A673 (cell line): ENCODE data around the gene WTAP. TPM values are rescaled to one million over a fixed set of nuclear protein-coding genes. Genes with fewer than 3 reads are reported as not detected.
"Not testable (repeated sequence)": the region's sequence is repeated elsewhere in the genome, so short reads cannot be mapped to it uniquely, and the experiment has no call there.

Experiments used
- BruUV-seq: library from RNA; stranded (reverse); fragments of 400-500 nt; replicated peaks from 2 replicates; lab custom pipeline; 2021; lab: Mats Ljungman, UMichigan
- CTCF ChIA-PET: fragments of 300-600 bp; sonication (Branson Sonifier 250); formaldehyde crosslinking; loops from one replicate; lab custom pipeline; 2022; ENCODE audit warnings: antibody characterized with exemption; lab: Charles Lee
- POLR2A ChIA-PET: fragments of 300-600 bp; sonication (Branson Sonifier 250); formaldehyde crosslinking; loops from one replicate; lab custom pipeline; 2022; ENCODE audit warnings: antibody characterized with exemption; ENCODE audit not compliant: low non-redundant PET; lab: Charles Lee
- DNase-seq: peaks from one replicate; pipeline ENCODE4 v3.0.0-alpha.2; 2015; ENCODE audit warnings: low spot score
- H3K27ac ChIP-seq: fragments of 200-600 bp; sonication (generic); 2 replicates; pipeline ENCODE4 v1.5.1; 2016; ENCODE audit warnings: mixed run types, low read depth, mild to moderate bottlenecking, mixed read lengths, antibody characterized with exemption, low read length; ENCODE audit not compliant: poor library complexity, severe bottlenecking
- H3K27me3 ChIP-seq: fragments of 200-600 bp; sonication (generic); replicated peaks from 2 replicates; pipeline ENCODE4 v1.6.1; 2017; ENCODE audit warnings: mixed run types, low read depth, mild to moderate bottlenecking, mixed read lengths, antibody characterized with exemption, low read length; ENCODE audit not compliant: insufficient read depth, poor library complexity
- H3K36me3 ChIP-seq: fragments of 200-600 bp; sonication (generic); 2 replicates; pipeline ENCODE4 v1.6.1; 2016; ENCODE audit warnings: mixed run types, mild to moderate bottlenecking, mixed read lengths, antibody characterized with exemption, low read length; ENCODE audit not compliant: insufficient read depth, poor library complexity, severe bottlenecking
- H3K4me1 ChIP-seq: fragments of 200-600 bp; sonication (generic); 2 replicates; pipeline ENCODE4 v1.6.1; 2017; ENCODE audit warnings: mixed run types, mild to moderate bottlenecking, mixed read lengths, antibody characterized with exemption, low read length; ENCODE audit not compliant: insufficient read depth, poor library complexity, severe bottlenecking
- H3K4me3 ChIP-seq: fragments of 200-600 bp; sonication (generic); 2 replicates; pipeline ENCODE4 v1.5.1; 2016; ENCODE audit warnings: low read depth, mixed run types, mild to moderate bottlenecking, mixed read lengths, low read length; ENCODE audit not compliant: poor library complexity, severe bottlenecking
- H3K9me3 ChIP-seq: fragments of 200-600 bp; sonication (generic); 2 replicates; pipeline ENCODE4 v1.6.1; 2016; ENCODE audit warnings: mixed run types, low read depth, mild to moderate bottlenecking, mixed read lengths, antibody characterized with exemption, low read length; ENCODE audit not compliant: poor library complexity, severe bottlenecking
- EZH2 ChIP-seq: fragments of 200-600 bp; sonication (generic); IDR thresholded peaks from 2 replicates; pipeline ENCODE4 v1.6.1; 2017; ENCODE audit warnings: borderline replicate concordance, low read depth, mild to moderate bottlenecking, mixed read lengths, antibody characterized with exemption, low read length; ENCODE audit not compliant: poor library complexity, severe bottlenecking
- intact Hi-C: fragments of 100-400 bp; cut with micrococcal nuclease; formaldehyde crosslinking; loops from one replicate; pipeline ENCODE4 v1.10.0; 2022; ENCODE audit not compliant: unreplicated experiment
- total RNA-seq: library from RNA; stranded (reverse); gene quantifications from 2 replicates; pipeline ENCODE4 v1.2.3, GENCODE V29; 2021
- TF ChIP-seq, protein P1 (sequence below): fragments of 300-800, 200-600 bp; sonication (generic); conservative IDR thresholded peaks from 2 replicates; pipeline ENCODE4 v1.5.1; 2017; ENCODE audit warnings: low read depth, mild to moderate bottlenecking, antibody characterized with exemption, low read length, moderate library complexity, mixed read lengths

WTAP gene
- total RNA-seq, 1 experiment from 2014 or later: 109 TPM

GRCh38 chr6:159724778-159725177 is 2.5 kb upstream of the WTAP start:
- Histone ChIP-seq H3K27ac (no peak overlapping the region), H3K4me1 (no peaks in the 10 kb centered on the region), H3K9me3 (no peaks in the 10 kb centered on the region), H3K27me3 (no peaks in the 10 kb centered on the region), H3K4me3 (no peak overlapping the region), H3K36me3 (peaks cover 9% of the 10 kb centered on the region)
- POLR2A ChIA-PET: interaction anchor here (0.6 kb wide), 1 partner anchor 32 kb away, joined by 3 read pairs; no protein-coding TSS in a partner anchor
- no TSS peak for BruUV-seq
- DNase-seq: no peak
- CTCF ChIA-PET: no interaction called here
- no peak for TF ChIP-seq EZH2
- TF ChIP-seq, protein P1, sequence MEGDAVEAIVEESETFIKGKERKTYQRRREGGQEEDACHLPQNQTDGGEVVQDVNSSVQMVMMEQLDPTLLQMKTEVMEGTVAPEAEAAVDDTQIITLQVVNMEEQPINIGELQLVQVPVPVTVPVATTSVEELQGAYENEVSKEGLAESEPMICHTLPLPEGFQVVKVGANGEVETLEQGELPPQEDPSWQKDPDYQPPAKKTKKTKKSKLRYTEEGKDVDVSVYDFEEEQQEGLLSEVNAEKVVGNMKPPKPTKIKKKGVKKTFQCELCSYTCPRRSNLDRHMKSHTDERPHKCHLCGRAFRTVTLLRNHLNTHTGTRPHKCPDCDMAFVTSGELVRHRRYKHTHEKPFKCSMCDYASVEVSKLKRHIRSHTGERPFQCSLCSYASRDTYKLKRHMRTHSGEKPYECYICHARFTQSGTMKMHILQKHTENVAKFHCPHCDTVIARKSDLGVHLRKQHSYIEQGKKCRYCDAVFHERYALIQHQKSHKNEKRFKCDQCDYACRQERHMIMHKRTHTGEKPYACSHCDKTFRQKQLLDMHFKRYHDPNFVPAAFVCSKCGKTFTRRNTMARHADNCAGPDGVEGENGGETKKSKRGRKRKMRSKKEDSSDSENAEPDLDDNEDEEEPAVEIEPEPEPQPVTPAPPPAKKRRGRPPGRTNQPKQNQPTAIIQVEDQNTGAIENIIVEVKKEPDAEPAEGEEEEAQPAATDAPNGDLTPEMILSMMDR: no peak
- intact Hi-C loops: loop anchor here (5.0 kb wide), 1 partner anchor 32 kb away; the partner anchor contains the start of gene SOD2

- H3K9me3 ChIP-seq, H3K27ac ChIP-seq, H3K36me3 ChIP-seq, H3K27me3 ChIP-seq, H3K4me1 ChIP-seq, BruUV-seq, CTCF ChIA-PET, DNase-seq, POLR2A ChIA-PET, H3K4me3 ChIP-seq: not testable (repeated sequence)
- intact Hi-C loops: loop anchor here (5.0 kb wide), 1 partner anchor 33 kb away; the partner anchor contains the start of gene SOD2
These were observed 2.1 kb upstream of the WTAP start for GRCh38 chr6:159725208-159725607.

GRCh38 chr6:159726255-159726917 is 920 bp upstream of the WTAP start:
- Histone ChIP-seq H3K4me3 (peak overlapping the region; percentile 93), H3K36me3 (peaks cover 13% of the 10 kb centered on the region), H3K27ac (peak overlapping the region; percentile 99), H3K27me3 (no peaks in the 10 kb centered on the region), H3K4me1 (peaks cover 7% of the 10 kb centered on the region), H3K9me3 (no peaks in the 10 kb centered on the region)
- POLR2A ChIA-PET: no interaction called here
- intact Hi-C loops: loop anchor here (5.0 kb wide), 1 partner anchor 34 kb away; the partner anchor contains the start of gene SOD2
- TSS peak; percentile 78 for BruUV-seq
- no peak for TF ChIP-seq EZH2
- TF ChIP-seq, protein P1: no peak
- CTCF ChIA-PET: no interaction called here
- no peak for DNase-seq
